ENCODE measurements around the gene FBLL1. TPM values are rescaled to one million over a fixed set of nuclear protein-coding genes. Genes with fewer than 3 reads are reported as not detected.
A peak's percentile ranks its signal among the peaks of the same experiment; 100 is the strongest.
"Not testable (repeated sequence)": the region's sequence is repeated elsewhere in the genome, so short reads cannot be mapped to it uniquely, and the experiment has no call there.

The FBLL1 gene
- polyA plus RNA-seq (2013, experiment 1 of 2; ENCODE audit: insufficient read length) = 0.69 TPM
- polyA plus RNA-seq (2013, experiment 2 of 2; ENCODE audit: insufficient read length) = 0.49 TPM

DNA sequence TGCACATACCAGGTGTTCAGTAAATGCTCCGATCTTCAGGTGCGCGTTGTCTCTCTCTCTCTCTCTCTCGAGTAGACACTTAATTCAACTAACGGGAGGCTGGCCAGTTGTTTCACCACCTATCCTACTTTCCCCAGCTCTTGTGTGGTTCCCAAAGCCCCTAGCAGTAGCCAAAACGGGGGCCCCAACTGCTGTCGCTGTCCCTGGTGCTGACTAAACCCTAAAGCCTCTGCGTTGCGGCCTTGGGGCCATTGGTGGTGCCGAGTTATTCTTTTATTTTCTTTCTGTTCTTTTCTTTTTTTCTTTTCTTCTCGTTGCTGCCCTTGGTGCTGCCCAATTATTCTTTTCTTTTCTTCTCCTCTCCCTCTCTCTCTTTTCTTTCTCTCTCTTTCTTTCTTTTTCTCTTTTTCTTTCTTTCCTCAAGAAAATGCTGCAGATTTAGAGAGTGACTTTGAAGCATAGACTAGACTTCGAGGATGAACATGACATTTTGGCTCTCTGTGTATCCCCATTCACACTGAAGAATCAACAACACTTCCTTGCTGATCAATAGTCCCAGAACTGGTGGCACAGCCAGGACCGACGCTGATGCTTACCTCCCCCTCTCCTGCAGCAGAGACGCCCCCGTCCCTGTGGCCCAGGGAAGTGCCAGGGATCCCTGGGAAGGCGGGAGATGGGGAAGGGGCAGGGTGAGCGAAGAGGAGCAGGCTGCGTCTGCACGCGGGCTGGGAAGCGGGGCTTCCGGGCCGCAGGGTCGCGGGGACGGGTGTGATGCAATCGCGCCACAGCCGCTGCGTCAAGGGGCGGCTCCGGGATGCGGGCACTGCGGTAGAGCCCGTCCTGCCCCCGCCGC lies at the start of gene FBLL1:
TSS of gene FBLL1 (plus strand) at position 785 of the 853 bp plus-strand sequence. CDS start 200 bp downstream, outside the sequence.
- peak; percentile 44 for DNase-seq

DNA sequence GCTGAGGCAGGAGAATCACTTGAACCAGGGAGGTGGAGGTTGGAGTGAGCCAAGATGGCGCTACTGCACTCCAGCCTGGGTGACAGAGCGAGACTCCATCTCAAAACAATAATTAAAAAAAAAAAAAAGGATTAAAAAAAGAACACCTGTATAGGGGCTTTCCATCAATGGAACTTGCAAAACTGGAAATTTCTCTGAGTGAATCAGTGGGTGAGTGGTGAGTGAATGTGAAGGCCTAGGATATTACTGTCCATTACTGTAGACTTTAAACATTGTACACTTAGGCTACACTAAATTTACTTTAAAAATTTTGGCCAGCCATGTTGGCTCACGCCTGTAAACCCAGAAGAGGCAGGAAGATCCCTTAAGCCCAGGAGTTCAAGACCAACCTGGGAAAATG lies 48.5 kb upstream of the FBLL1 start:
- no peak for DNase-seq

DNA sequence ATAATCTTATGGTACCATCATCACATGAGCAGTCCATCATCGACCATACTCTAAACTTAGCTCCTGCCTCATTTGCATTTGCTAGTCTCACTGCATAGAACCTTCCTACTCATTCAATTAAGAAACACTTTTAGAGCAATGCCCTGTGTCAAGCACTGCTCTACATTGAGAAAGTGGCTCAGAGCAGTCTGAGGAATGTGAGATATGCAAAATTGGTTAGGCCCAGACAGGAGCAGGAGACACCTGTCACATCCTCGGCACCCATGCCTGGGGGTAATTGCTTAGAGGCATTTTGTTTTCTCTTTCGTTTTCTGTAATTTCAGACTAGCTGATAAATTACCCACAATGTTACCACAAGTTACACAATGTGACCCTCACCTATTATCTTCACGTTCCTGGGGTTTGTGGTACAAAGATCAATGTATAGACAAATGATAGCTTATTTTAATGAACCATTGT lies 47.7 kb upstream of the FBLL1 start:
- no peak for DNase-seq

DNA sequence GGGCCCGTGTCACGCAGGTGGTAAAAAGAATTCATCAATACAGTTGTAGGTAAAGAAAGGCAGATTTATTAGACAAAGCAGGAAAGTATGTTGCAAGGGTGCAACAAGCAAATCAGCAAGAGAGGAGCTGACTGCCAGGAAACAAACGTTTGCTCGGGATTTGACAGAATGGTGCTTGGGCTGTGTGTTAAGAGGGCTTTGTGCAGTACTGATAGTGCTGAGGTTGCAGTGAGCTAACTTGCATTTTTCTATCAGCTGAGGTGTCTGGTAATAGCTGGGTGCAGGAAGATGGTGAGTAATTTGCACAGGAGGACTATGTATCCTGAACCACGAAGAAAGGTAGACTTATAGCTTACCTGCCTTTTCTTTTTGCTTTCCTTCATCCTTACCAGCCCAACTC lies 46.7 kb upstream of the FBLL1 start:
- no peak for DNase-seq

DNA sequence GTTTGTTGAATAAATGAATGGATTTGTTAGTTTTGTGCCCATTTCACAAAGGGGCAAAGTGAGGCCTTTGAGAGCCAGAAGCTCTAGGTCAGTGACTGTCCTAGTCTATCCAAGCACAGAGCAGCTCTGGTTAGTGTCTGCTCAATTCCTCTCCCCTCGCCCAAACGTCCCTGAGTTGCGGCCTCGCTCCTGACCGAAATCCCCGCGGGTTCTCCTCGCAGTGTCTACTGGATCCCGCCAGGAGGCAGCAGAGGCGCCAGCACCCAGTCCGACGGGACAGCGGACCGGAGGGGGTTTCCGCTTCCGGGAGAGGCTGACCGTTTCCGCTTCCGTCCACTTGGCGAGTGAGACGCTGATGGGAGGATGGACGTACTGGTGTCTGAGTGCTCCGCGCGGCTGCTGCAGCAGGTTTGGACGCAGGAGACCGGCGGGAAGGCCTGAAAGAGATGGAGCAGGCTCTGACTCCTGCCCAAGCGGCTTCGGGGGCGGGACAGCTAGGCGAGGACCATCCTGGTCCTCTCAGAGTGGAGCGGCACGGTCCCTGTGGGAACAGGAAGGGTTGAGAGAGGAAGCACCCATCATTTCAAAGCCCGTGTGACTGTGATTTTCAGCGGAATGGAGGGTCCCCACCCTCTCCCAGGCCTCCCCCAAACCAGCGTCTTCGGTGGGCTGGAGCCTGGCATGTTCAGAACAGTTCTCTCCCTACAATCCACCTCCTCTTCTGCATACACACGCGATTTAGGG lies 42.8 kb upstream of the FBLL1 start, which contains the start of gene RARS1:
TSS of gene RARS1 (plus strand) at position 336 of the 744 bp plus-strand sequence. CDS start at position 364, 28 bp downstream.
- DNase-seq = peak; percentile 93

DNA sequence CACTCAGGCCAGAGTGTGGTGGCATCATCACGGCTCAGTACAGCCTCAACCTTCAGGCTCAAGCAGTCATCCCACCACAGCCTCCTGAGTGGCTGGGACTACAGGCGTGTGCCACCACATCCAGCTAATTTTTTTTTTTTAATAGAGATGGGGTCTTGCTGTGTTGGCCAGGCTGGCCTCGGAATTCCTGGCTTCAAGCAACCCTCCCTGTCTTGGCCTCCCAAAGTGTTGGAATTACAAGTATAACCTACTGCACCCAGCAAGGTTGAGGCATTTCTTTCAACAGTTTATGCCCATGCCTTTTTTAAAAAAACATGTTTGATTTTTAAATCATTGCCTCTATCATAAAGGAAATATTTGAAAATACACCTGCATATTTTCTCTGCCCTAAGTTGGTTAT lies 40.0 kb upstream of the FBLL1 start:
- no peak for DNase-seq

DNA sequence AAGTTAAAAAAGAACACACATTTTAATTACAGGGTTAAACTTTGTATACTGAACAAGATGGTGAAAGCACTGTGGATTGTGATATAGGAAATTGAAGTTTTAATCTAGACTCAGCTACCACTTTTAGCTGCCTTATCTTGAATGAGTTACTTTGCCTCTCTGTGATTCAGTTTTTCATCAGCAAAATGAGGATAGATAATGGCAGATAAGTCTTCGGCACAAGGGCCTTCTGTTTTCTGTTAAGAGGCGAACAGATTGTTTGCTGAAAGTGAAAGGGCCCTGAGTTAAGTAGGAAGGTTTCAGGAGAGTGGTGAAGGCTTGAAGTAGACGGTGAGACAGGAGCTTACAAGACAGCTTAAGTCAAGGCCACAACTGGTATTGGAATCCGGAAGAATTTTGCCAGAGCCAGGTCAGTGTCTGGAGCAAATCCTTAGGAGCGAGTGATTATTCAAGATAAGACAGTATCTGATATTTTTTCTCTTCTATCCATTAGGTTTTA lies 35.0 kb upstream of the FBLL1 start:
- DNase-seq = no peak

DNA sequence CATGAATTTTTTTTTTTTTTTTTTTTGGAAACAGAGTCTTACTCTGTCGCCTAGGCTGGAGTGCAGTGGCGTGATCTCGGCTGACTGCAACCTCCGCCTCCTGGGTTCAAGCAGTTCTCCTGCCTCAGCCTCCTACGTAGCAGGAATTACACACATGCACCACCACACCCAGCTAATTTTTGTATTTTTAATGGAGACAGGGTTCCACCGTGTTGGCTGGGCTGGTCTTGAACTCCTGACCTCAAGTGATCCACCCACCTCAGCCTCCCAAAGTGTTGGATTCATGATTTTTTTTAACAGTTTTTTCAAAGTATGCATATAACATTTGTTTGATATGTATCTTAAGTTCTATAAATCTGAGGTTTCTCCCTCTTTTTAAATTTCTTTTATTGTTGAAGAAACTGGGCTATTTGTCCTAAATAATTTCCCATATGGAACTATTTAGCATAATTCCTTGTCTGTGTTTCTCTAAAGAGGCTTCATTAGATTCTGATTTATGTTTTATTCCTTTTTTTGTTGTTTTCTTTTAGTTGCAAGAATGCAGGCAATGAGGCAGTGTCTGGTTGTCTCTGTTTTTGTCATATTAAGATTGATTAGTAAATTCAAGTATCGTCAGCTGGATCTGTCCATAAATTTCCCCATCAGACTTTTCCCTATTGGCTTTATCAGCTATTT lies 26.4 kb upstream of the FBLL1 start:
- no peak for DNase-seq

DNA sequence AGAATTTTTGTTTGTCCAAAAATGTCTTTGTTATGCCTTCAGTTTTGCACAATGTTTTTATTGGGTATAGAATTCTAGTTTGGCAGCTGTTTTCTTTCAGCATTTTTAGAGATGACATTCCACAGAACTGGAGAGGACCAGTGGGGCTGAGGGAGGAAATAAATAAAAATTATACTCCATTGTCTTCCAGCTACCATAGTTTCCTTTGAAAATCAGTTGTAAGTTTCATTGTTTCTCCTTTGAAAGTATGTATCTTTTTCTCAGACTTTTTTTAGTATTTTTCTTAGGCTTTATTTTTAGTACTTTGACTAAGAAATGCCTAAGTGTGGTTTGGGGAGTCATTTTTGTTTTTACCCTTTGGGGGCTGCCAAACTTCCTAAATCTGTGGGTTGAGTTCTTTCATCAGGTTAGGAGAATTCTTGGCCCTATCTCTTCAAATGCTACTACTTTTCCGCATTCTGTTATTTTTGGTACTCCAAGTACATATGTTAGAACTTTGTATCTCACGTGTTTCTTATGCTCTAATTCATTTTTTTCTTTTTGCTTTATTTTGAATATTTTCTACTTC lies 15.2 kb upstream of the FBLL1 start:
- DNase-seq = no peak

DNA sequence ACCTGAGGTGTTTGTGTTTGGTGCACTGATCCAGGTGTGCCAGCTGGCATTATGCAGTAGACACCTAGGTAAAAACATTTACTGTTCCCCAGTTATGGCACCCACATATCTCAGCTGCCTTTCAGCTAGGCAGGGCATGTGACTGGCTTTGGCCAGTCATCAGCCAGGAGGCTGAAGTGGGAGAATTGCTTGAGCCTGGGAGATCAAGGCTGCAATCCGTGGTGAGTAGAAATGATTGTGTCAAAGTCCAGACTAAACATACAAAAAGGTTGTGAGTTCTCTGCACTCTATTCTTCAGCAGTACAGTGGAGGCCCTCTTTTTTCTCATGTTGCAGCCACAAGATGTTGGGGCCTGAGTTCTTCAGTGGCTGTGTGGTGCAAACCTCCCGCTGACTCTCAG lies 3.2 kb upstream of the FBLL1 start:
- DNase-seq = no peak

DNA sequence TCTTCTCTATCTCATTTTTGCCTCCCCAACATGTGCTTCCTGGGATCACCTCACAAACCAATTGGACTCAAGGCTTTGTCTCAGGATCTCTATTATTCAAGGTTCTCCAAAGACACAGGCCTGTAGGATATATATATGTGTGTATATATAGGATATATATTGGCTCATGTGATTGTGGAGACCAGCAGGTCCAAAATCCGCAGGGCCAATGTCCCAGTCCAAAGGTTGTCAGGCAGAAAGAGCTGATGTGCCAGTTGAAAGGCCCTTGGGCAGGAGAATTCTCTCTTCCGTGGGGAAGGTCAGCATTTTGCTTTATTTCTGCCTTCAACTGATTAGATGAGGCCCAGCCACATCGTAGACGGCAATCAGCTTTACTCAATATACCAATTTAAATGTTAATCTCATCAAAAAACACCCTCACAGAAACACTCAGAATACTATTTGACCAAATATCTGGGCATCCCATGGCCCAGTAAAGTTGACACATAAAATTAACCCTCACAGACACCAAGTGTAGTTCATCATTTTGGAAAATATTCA lies 1.3 kb upstream of the FBLL1 start:
- DNase-seq = no peak

DNA sequence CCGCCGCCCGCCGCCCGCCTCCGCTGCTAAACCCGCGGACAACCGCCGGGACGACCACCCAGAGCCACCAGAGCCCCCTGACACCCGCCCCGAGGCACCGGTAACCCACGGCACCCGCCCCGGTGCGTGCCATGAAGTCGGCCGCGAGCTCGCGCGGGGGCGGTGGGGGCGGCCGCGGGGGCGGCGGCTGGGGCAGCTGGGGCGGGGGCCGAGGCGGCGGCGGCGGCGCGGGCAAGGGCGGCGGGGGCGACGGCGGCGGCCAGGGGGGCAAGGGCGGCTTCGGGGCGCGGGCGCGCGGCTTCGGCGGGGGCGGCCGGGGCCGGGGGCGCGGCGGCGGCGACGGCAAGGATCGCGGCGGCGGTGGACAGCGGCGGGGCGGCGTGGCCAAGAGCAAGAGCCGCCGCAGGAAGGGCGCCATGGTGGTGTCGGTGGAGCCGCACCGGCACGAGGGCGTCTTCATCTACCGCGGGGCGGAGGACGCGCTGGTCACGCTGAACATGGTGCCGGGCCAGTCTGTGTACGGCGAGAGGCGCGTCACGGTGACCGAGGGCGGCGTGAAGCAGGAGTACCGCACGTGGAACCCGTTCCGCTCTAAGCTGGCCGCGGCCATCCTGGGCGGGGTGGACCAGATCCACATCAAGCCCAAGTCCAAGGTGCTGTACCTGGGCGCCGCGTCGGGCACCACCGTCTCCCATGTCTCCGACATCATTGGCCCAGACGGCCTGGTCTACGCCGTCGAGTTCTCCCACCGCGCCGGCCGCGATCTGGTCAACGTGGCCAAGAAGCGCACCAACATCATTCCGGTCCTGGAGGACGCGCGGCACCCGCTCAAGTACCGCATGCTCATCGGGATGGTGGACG lies 499 bp downstream of the FBLL1 start:
- no peak for DNase-seq

DNA sequence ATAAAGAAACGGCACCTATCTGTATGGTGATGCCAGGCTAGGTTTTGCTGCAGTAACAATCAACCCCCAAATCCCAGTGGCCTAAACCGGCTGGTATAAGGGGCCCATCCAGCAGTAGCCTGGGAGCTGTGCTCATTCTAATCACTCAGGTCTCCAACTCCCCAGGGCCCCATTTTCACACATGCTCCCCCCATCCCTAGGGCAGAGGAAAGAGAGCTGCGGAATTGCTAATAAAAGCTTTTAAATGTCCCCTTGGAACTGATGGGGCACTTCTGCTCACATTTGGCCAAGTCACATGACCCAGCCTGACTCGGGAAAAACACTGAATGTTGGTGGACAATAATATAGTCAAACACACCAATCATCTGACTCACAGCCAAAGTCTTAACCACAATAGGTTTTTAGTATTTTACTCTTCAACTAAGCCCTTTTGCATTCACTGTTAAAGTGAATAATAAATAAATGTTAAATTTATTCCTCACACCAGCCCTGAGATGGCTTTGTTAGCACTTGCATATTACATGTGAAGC lies 1.6 kb downstream of the FBLL1 start:
- DNase-seq = peak; percentile 27

DNA sequence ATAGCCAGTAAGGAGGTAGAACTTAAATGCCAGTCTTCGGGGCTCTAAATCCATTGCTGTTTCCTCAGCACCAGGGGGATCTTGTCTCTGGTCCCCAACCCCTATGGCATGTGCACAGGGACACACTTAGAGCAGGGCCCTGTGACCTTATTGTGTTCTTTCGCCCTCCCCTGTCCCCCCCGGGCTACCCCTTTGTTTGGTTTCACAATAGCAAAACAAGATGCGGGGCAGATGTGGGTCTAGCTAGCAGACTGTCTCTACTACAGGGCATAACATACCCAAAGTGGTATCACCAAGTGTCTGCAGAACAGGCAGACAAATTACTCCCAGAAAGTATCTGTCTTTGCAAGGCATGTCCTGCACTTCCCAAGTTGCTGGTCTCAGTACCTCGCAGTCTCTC lies 2.1 kb downstream of the FBLL1 start:
- DNase-seq = no peak

DNA sequence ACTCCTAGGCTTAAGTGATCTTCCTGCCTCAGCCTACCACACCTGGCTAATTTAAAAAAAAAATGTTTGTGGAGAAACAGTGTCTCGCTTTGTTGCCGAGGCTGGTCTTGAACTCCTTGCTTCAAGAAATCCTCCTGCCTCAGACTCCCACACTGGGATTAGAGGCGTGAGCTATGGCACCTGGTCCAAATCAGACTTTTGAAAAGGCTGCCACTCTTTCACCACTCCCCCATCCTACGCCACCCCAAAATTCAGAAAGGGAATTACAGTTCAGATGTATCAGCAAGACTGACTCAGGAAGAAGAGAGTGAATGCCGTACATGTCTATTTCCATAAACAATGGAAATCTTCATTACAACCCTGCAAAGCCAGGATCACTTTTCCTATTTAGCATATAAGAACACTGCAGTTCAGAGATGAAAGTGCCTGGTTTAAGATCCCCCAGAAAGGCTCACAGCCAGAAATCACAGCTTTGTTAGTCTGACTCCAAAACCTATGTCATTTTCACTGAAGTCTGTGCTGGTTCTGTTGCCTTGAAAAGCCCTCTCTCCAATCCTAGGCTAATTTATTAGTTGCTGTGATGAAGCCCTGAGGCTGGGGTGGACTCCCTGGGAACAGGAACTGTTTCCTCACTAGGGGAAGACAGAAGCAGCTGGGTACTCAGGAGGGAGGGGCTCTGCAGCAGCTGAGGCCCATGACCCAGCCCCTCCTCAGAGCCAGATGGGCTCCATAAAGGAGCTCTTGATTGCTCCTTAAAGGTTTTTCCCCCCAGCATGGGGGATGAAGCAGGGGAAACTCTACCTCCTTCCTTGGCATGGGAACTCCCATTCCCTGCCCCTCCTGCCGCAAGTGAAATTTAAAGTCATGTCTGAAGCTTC lies 3.1 kb downstream of the FBLL1 start:
- no peak for DNase-seq

DNA sequence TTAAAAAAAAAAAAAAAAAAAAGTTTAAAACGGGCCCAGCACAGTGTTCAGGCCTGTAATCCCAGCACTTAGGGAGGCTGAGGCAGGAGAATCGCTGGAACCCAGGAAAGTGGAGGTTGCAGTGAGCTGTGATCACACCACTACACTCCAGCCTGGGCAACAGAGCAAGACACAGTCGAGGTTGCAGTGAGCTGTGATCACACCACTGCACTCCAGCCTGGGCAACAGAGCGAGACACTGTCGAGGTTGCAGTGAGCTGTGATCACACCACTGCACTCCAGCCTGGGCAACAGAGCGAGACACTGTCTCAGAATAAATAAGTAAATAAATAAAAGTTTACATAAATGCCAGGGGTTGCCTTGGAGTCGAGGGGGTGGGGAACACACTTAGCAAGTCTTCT lies 5.2 kb downstream of the FBLL1 start:
- not testable (repeated sequence) for DNase-seq

DNA sequence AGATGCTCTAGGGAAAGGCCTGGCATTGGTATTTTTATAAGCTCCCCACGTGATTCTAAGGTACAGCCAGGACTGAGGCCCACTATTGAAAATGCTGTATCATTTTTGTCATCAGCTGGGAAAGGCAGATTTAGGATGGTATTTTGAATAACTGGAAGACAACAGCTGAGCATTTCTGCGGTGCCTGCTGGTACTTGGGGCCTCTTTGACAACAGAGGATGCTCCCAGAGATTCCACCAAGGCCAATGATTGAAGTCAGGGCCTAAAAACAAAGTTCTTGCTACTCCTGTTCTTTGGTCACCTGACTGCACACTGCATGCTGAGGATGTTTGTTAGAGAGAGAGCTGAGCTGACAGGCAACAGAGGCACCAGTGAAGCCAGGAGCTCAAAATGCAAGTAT lies 8.1 kb downstream of the FBLL1 start:
- no peak for DNase-seq

DNA sequence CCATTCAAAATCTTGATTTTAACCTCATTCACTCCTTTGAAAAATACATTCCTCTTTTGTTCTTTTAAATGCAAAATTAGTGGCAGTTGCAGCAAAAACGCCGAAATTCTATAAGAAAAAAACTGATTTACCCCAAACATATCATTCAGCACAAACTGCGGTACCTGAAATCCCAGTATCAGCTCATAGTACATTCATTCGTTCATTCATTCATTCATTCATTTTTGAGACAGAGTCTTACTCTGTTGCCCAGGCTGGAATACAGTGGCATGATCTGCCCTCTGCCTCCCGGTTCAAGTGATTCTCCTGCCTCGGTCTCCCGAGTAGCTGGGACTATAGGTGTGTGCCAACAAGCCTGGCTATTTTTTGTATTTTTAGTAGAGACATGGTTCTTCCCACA lies 20.4 kb downstream of the FBLL1 start:
- no peak for DNase-seq

DNA sequence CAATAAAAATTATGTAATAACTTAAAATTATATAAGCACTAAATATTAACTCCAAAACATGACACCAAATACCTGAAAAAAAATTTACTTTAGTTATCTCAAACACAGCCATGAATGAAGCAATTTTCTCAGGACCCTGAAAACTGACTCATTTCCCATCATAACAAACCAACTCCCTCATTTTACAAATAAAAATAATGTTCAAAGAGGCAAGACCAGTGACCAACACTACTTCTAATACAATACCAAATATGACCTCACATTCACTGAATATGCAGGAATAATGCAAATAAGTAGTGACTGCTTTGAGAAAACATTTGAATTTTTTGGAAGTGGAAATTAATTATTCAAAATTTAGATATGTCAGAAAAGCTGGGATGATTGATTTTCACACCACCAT lies 21.6 kb downstream of the FBLL1 start:
- no peak for DNase-seq

DNA sequence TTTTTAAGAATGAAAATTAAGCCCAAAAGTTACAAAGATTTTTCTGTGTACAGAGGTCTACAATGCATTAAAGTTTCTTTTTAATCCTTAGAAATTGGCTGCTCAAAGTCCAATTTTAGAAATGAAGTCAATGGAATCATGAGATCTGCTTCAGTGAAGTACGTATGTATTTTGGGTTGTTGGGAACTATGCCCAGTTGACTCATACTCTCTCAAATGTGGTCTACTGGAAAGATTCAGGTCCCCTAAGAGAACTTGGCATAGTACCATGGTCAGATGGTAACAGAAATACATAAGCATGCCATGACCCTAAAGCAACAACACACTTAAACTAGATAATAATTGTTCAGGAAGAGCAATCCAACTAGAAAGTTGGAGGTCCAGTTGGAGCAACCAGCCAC lies 23.0 kb downstream of the FBLL1 start:
- peak; percentile 88 for DNase-seq

Data from fibroblast of skin of back (primary cell).